Measurements from ENCODE around the gene CLPSL1.

CLPSL1 gene

DNA sequence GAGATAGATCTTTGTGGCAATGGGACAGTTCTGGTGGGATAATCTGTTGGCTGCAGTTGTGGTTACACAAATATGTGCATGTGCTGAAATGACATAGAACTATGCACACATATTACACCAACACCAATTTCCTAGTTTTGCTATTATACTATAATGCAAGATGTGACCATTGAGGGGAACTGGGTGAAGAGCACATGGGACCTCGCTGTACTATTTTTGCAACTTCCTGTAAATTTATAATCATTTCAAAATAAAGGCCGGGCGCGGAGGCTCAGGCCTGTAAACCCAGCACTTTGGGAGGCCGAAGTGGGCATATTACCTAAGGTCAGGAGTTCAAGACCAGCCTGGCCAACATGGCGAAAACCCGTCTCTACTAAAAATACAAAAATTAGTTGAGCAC, 35.3 kb upstream of the CLPSL1 start:
- H3K27ac ChIP-seq: no peak overlapping the region
- no peak for DNase-seq (ENCODE audit: low spot score)
- TF ChIP-seq CTCF (conservative IDR thresholded peaks at IDR 0.05; ENCODE audit: low read depth): no peak
- ChIA-PET CTCF (no interaction called here), POLR2A (ENCODE audit: low non-redundant PET) (no interaction called here)

- ChIA-PET POLR2A (ENCODE audit: low non-redundant PET) (no interaction called here), CTCF (interaction anchor here (0.6 to 1.0 kb wide), 2 partner anchors 10 to 675 kb away, joined by 3 read pairs; no protein-coding TSS in a partner anchor)
- H3K27ac ChIP-seq: no peak overlapping the region
- no peak for TF ChIP-seq CTCF (conservative IDR thresholded peaks at IDR 0.05; ENCODE audit: low read depth)
- DNase-seq (ENCODE audit: low spot score): no peak
Observed at GRCh38 chr6:35746516-35746915, 34.3 kb upstream of the CLPSL1 start.

DNA sequence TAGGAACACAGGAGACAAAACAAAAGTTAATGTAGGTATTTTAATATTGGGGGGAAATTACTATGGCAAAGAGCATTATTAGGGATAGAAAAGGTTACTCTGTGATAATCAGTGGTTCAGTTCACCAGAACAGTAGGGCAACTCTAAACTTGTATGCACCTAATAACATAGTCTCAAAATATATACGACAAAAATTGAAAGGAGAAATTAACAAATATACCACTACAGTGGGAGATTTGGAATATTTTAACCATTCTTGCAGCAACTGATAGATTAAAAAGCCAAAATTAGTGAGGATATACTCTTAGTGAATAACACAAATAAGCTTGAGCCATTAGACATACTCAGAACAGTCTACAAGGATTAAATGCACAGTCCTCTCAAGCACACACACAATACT, 32.9 kb upstream of the CLPSL1 start:
- no peak for DNase-seq (ENCODE audit: low spot score)
- CTCF ChIA-PET: no interaction called here
- no peak overlapping the region for H3K27ac ChIP-seq
- no peak for TF ChIP-seq CTCF (conservative IDR thresholded peaks at IDR 0.05; ENCODE audit: low read depth)
- POLR2A ChIA-PET (ENCODE audit: low non-redundant PET): no interaction called here

- no peak overlapping the region for H3K27ac ChIP-seq
- CTCF ChIA-PET: interaction anchor here (0.6 to 1.2 kb wide), 2 partner anchors 14 to 126 kb away, joined by 3 to 5 read pairs; partner anchors contain the start of gene ARMC12
- POLR2A ChIA-PET (ENCODE audit: low non-redundant PET): no interaction called here
- no peak for TF ChIP-seq CTCF (conservative IDR thresholded peaks at IDR 0.05; ENCODE audit: low read depth)
- no peak for DNase-seq (ENCODE audit: low spot score)
Observed at GRCh38 chr6:35750557-35750956, 30.3 kb upstream of the CLPSL1 start.

DNA sequence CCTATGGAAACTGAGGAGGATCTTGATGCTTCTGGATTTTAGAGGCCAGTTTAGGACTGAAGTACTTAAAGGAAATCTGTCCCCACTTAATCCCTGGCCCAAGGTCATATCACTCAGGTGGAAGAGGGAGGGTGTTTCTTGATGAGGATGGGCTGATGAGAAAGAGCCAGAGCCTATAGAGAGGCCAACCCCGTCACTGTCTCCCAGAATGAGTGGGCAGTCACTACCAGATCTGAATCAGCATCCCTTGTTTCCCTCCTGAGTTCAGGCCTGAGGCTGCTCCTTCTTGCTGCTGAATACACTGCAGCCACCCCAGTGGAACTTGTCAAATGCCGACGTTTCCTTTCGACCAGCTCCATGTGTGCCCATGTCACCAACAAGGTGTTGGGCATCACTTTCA, 29.2 kb upstream of the CLPSL1 start:
- H3K27ac ChIP-seq: no peak overlapping the region
- DNase-seq (ENCODE audit: low spot score): no peak
- ChIA-PET CTCF (interaction anchor here (0.8 kb wide), 1 partner anchor 22 kb away, joined by 3 read pairs; no protein-coding TSS in a partner anchor), POLR2A (ENCODE audit: low non-redundant PET) (no interaction called here)
- no peak for TF ChIP-seq CTCF (conservative IDR thresholded peaks at IDR 0.05; ENCODE audit: low read depth)

- DNase-seq (ENCODE audit: low spot score): no peak
- H3K27ac ChIP-seq: no peak overlapping the region
- no peak for TF ChIP-seq CTCF (conservative IDR thresholded peaks at IDR 0.05; ENCODE audit: low read depth)
- ChIA-PET POLR2A (ENCODE audit: low non-redundant PET) (no interaction called here), CTCF (interaction anchor here (0.7 kb wide), 1 partner anchor 233 kb away, joined by 4 read pairs; no protein-coding TSS in a partner anchor)
Observed at GRCh38 chr6:35752330-35752729, 28.5 kb upstream of the CLPSL1 start.
